ENCODE results near the gene TEN1.

DNA sequence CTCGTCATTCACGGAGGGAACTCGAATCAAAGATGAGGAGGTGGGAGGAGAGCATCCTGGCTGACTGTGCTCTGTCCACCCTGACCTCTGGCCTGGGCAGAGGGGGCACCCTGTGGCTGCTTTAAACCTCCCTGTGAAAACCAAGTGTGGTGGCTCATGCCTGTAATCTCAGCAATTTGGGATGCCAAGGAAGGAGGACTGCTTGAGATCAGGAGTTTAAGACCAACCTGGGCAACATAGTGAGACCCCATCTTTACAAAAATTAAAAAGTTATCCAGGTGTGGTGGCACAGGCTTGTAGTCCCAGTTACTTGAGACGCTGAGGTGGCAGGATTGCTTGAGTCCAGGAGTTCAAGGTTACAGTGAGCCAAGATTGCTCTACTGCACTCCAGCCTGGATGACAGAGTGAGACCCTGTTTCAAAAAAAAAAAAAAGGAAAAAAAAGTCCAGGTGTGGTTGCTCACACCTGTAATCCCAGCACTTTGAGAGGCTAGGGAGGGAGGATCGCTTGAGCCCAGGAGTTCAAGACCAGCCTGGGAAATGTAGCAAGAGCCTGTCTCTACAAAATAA, 15.8 kb downstream of the TEN1 start:
- TF ChIP-seq POLR2A (IDR thresholded peaks at IDR 0.05; ENCODE audit: low read length) (no peak), GATA1 (IDR thresholded peaks at IDR 0.05; ENCODE audit: low read depth, low read length) (no peak)
